ENCODE measurements around the gene NEURL2.

NEURL2 gene

GRCh38 chr20:45867136-45867818 lies 23.7 kb downstream of the NEURL2 start:
- no peak for DNase-seq

DNA sequence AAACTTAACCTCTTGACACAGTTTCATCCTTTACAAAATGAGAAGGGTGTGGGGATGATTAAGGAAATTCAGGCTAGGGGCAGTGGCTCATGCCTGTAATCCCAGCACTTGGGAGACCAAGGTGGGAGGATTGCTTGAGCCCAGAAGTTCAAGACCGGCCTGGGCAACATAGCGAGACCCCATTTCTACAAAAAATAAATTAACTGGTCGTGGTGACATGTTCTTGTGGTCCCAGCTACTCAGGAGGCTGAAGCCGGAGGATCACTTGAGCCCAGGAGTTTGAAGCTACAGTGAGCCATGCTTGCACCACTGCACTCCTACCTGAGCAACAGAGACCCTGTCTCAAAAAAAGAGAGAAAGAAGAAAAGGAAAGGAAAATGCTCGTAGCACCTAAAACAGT lies 24.6 kb downstream of the NEURL2 start:
- no peak for DNase-seq

- DNase-seq: no peak
Observed at GRCh38 chr20:45863543-45864470, 27.2 kb downstream of the NEURL2 start.

GRCh38 chr20:45861221-45862075 lies 29.6 kb downstream of the NEURL2 start:
- DNase-seq: no peak

DNA sequence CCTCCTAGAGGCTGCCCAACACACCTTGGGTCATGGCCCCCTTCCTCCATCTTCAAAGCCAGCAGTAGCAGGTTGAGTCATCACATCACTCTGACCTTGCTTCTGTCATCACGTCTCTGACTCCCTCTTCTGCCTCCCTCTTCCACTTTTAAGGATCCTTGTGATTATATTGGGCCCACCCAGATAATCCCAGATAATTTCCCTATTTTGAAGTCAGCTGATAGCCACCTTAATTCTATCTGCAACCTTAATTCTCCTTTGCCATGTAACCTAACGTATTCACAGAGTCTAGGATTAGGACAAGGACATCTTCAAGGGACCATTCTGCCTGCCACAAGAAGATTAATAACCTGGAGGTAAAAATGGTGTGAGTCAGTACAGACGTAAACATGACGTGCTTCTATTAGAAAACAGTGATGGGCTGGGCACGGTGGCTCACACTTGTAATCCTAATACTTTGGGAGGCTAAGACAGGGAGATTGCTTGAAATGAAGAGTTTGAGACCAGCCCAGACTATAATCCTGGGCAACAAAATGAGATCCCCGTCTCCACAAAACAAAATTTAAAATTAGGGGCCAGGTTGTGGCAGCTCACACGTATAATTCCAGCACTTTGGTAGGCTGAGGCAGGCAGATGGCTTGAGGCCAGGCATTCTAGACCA lies 30.3 kb downstream of the NEURL2 start:
- DNase-seq: no peak

- no peak for DNase-seq
Observed at GRCh38 chr20:45859916-45860315, 31.1 kb downstream of the NEURL2 start.

DNA sequence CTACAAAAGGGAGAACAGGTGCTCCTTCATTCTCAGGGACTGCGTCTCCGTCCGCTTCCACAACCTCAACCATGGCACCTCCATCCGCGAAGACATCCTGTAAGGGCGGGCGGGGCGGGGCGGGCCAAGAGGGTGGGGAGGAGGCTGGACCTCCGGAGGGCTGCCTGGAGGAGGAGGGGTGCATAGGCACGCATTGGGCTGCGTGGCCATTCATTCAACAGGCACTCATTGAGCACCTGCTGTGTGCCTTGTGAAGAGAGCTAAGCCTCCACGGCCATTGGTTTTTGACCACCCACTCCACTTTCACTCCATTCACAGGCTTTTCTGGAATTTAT lies 33.2 kb downstream of the NEURL2 start:
- peak; percentile 65 for DNase-seq

- peak; percentile 94 for DNase-seq
Observed at GRCh38 chr20:45857114-45857881, 33.7 kb downstream of the NEURL2 start, which contains the start of the genes ACOT8 and ZSWIM3. TSS of gene ACOT8 (minus strand) at chr20:45857392. CDS start at chr20:45857315, 77 bp downstream. TSS of gene ZSWIM3 (plus strand) at chr20:45857614. CDS start at chr20:45857826, 212 bp downstream.

DNA sequence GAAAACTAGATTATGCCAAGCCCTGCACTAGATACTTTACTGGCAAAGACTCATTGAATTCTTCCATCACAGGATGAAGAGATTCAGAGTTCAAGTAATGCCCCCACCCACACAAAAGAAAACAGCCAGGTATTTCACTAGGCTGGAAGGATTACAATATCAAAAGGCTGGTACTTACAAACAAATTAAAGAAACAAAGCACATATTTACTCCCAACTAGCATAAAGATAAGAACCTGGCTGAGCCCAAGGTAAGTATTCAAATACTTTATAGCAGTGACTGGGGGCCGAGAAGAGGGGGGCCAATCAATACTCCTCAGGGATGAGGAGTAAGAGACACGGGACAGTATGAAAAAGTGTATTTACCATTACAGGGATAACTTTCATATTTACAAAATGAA lies 37.5 kb downstream of the NEURL2 start:
- DNase-seq: no peak

DNA sequence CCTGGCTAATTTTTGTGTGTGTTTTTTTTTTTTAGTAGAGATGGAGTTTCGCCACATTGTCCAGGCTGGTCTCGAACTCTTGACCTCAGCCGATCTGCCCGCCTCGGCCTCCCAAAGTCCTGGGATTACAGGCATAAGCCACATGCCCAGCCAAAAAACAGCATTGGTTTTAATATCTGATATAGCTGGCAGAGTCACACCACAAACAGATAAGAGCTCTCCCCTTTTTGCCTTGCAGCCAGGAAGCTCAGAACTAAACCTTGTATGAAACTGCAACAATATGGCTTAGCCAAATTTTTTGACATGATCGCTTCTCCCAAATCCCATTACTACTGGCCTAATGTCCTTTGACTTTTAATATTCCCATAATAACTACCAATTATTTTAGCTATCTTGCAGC lies 38.7 kb downstream of the NEURL2 start:
- no peak for DNase-seq

GRCh38 chr20:45851501-45851900 lies 39.5 kb downstream of the NEURL2 start:
- DNase-seq: no peak

- no peak for DNase-seq
Observed at GRCh38 chr20:45850926-45851325, 40.1 kb downstream of the NEURL2 start.

- no peak for DNase-seq
Observed at GRCh38 chr20:45850238-45850637, 40.8 kb downstream of the NEURL2 start.

GRCh38 chr20:45848969-45849582 lies 41.9 kb downstream of the NEURL2 start:
- no peak for DNase-seq

GRCh38 chr20:45848421-45848820 lies 42.6 kb downstream of the NEURL2 start:
- no peak for DNase-seq

GRCh38 chr20:45845452-45845851 lies 45.6 kb downstream of the NEURL2 start:
- DNase-seq: no peak

- DNase-seq: no peak
Observed at GRCh38 chr20:45843506-45843905, 47.5 kb downstream of the NEURL2 start.

DNA sequence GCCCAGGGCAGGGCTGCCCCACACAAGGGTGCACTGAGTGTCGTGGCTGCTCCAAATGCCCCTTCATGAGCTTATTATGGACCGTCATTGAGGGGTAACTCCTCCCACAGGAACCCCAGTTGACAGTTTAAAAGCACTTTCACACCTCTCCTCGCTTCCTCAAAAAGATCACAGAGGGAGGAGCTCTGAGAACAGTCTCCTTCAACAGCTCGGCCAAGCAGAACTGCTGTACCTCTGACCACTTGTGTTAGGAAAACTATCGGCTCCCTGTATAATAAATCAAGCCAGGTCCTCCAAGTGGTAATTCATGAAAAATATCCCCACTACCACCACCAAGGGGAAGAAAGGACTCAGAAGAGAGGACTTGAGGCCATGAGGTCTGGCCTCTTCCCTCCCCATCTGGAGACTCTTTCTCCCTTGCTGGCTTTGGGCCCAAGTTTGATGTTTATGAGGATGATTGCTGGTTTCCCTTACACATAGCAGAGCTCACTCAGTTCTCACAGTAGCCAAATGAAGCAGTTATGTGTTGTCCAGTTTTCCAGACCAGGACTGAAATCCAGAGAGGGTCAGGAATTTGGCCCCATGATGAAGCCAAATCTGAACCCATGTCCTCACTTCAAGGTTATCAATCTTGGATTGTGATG lies 48.7 kb downstream of the NEURL2 start:
- no peak for DNase-seq

GRCh38 chr20:45841407-45842129 lies 49.4 kb downstream of the NEURL2 start:
- DNase-seq: no peak

DNA sequence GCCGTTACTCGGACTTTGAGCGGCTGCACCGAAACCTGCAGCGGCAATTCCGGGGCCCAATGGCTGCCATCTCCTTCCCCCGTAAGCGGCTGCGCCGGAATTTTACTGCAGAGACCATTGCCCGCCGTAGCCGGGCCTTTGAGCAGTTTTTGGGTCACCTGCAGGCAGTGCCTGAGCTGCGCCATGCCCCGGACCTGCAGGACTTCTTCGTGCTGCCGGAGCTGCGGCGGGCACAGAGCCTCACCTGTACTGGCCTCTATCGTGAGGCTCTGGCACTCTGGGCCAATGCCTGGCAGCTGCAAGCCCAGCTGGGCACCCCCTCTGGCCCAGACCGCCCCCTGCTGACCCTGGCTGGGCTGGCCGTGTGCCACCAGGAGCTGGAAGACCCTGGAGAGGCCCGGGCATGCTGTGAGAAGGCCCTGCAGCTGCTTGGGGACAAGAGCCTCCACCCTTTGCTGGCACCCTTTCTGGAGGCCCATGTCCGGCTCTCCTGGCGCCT lies 50.3 kb downstream of the NEURL2 start:
- DNase-seq: no peak

Data from activated CD4-positive, alpha-beta T cell treated with anti-CD3 and anti-CD28 coated beads for 48 hours (primary cell).